Cardiac muscle cell (in vitro differentiated cells and primary cell): ENCODE measurements around the gene GALC. TPM values are rescaled to one million over a fixed set of nuclear protein-coding genes. Genes with fewer than 3 reads are reported as not detected.

ENCODE experiments used
- DNase-seq, 2 donors: peaks; one replicate each; pipeline versions ENCODE4 v3.0.0 to v3.0.0-alpha.2; 2010 to 2017; ENCODE audit warnings: low read depth in 1 of 2, low spot score in 1 of 2
- H3K27ac ChIP-seq: fragments of 200-600 bp; sonication (generic); 2 replicates; pipeline ENCODE4 v1.5.1; 2016
- H3K27me3 ChIP-seq: fragments of 200-600 bp; sonication (generic); 2 replicates; pipeline ENCODE4 v1.6.0; 2016; ENCODE audit warnings: control low read depth
- H3K36me3 ChIP-seq: fragments of 200-600 bp; sonication (generic); 2 replicates; pipeline ENCODE4 v1.5.1; 2016; ENCODE audit warnings: control low read depth
- H3K4me1 ChIP-seq: fragments of 200-600 bp; sonication (generic); 2 replicates; pipeline ENCODE4 v1.8.1; 2017; ENCODE audit warnings: low read depth, mild to moderate bottlenecking, mixed run types
- H3K4me3 ChIP-seq: fragments of 200-600 bp; sonication (generic); 2 replicates; pipeline ENCODE4 v1.5.1; 2016; ENCODE audit warnings: mild to moderate bottlenecking
- H3K9me3 ChIP-seq: fragments of 200-600 bp; sonication (generic); 2 replicates; pipeline ENCODE4 v1.5.1; 2017; ENCODE audit warnings: low read depth, mild to moderate bottlenecking, control low read depth
- CTCF ChIP-seq: IDR thresholded peaks from 2 replicates; pipeline ENCODE4 v1.5.1; 2012; ENCODE audit warnings: low read depth, mild to moderate bottlenecking, low read length
- polyA plus RNA-seq: library from polyadenylated mRNA; unstranded; fragments of >200 nt; fragmentation: Nextera tagmentation; extraction: Ambion mirVana; gene quantifications from 2 replicates; pipeline ENCODE4 v1.2.1, GENCODE V29; 2016
- total RNA-seq: library from RNA; depleted of rRNA; stranded (reverse); fragments of >200 nt; gene quantifications from 2 replicates; pipeline ENCODE4 v1.2.3, GENCODE V29; 2016

The GALC gene
- total and polyA plus RNA-seq, 2 experiments from 2014 or later = 31.3 to 41.9 TPM

- no peak overlapping the region for H3K4me3 ChIP-seq
- DNase-seq = no peak
- no peak for TF ChIP-seq CTCF
- no peaks in the 10 kb centered on the region for H3K36me3 ChIP-seq
- no peak overlapping the region for H3K27ac ChIP-seq
- peaks cover 8% of the 10 kb centered on the region for H3K27me3 ChIP-seq
- H3K4me1 ChIP-seq = no peaks in the 10 kb centered on the region
- no peaks in the 10 kb centered on the region for H3K9me3 ChIP-seq
These were observed 41.1 kb upstream of the GALC start for GRCh38 chr14:88034076-88034475.

GRCh38 chr14:88032373-88032772 is 39.4 kb upstream of the GALC start:
- Histone ChIP-seq H3K36me3 (no peaks in the 10 kb centered on the region), H3K4me3 (no peak overlapping the region), H3K27me3 (peaks cover 8% of the 10 kb centered on the region), H3K27ac (no peak overlapping the region), H3K9me3 (no peaks in the 10 kb centered on the region), H3K4me1 (no peaks in the 10 kb centered on the region)
- DNase-seq = no peak
- TF ChIP-seq CTCF = no peak

DNA sequence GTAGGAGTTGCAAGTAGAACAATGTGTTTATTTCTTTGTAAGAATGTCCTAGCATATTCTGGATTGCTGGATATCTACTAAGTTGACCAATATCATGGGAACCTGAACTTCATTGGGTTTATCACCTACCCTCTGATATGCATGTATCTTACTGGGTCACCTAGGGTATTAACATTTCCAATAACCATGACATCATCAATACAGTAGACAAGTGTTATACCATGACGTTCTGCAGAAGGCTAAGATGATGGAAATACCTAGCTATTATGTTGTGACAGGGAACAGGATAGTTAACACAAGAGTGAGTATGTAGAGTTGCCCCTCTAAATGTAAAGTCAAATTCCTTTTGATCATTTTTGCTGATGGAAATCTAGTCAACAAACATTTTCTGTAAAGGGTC is 37.9 kb upstream of the GALC start:
- Histone ChIP-seq H3K4me3 (no peak overlapping the region), H3K27ac (no peak overlapping the region), H3K4me1 (peaks cover 14% of the 10 kb centered on the region), H3K36me3 (no peaks in the 10 kb centered on the region), H3K27me3 (peaks cover 8% of the 10 kb centered on the region), H3K9me3 (no peaks in the 10 kb centered on the region)
- TF ChIP-seq CTCF = no peak
- no peak for DNase-seq

GRCh38 chr14:88030079-88030478 is 37.1 kb upstream of the GALC start:
- H3K4me3 ChIP-seq = no peak overlapping the region
- H3K36me3 ChIP-seq = no peaks in the 10 kb centered on the region
- peaks cover 4% of the 10 kb centered on the region for H3K27me3 ChIP-seq
- H3K9me3 ChIP-seq = no peaks in the 10 kb centered on the region
- no peak for DNase-seq
- TF ChIP-seq CTCF = no peak
- H3K27ac ChIP-seq = no peak overlapping the region
- H3K4me1 ChIP-seq = peaks cover 21% of the 10 kb centered on the region

GRCh38 chr14:88029500-88029899 is 36.5 kb upstream of the GALC start:
- H3K36me3 ChIP-seq = no peaks in the 10 kb centered on the region
- no peak for DNase-seq
- no peak overlapping the region for H3K27ac ChIP-seq
- no peaks in the 10 kb centered on the region for H3K9me3 ChIP-seq
- peaks cover 27% of the 10 kb centered on the region for H3K4me1 ChIP-seq
- no peak overlapping the region for H3K4me3 ChIP-seq
- H3K27me3 ChIP-seq = no peaks in the 10 kb centered on the region
- no peak for TF ChIP-seq CTCF

DNA sequence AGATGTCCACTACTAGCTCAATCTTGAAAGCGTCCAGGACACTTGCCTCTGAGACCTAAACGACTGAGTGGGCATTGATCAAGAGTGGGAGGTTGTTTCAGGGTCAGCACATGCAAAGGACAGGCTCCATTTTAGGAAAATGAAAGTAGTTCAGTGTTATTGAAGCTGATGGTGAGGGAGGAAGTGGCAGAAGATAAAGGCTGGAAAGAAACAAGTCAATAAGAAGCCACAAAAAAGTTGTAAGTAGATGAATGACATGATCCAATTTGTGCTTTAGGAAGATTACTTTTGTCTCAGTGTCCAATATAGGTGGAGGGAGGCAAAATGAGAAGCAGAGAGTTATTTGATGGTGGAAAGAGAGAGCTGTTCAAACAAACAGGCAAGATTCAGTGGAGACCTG is 33.9 kb upstream of the GALC start:
- no peaks in the 10 kb centered on the region for H3K9me3 ChIP-seq
- H3K4me3 ChIP-seq = no peak overlapping the region
- DNase-seq = no peak
- TF ChIP-seq CTCF = no peak
- no peaks in the 10 kb centered on the region for H3K36me3 ChIP-seq
- no peak overlapping the region for H3K27ac ChIP-seq
- H3K4me1 ChIP-seq = peaks cover 37% of the 10 kb centered on the region
- no peaks in the 10 kb centered on the region for H3K27me3 ChIP-seq
